Measurements from ENCODE around the gene ZNF598.
A peak's percentile ranks its signal among the peaks of the same experiment; 100 is the strongest.

ZNF598 gene

DNA sequence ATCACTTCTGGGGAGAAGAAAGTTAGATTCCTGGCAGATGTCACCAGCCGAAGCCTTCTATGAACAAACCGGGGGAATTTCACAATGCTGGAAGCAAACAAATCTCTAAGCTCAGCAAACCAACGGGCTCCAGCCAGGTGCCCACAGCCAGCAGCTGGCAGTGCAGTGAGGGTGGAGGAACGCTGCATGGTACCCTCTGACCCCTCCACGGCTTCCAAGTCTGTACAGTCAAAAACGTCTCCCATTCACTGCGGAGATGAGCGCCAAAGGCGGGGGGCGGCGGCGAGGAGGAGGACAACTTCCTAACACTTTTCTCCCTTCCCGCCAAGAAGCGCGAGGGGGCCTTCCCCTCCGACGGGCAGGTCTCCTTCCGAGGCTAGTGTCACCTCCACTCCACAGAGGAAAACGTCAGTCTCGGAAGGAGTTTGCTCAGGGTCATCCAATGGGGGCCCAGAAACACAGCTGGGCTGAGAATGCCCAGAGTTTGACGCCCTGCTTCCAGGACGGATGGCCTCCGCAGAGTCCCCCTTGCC, 924 bp downstream of the ZNF598 start:
- Histone ChIP-seq H3K4me3 (peak overlapping the region; percentile 96), H3K27ac (peak overlapping the region; percentile 54), H3K36me3 (ENCODE audit: insufficient read depth, low read length) (peaks cover 9% of the 10 kb centered on the region; the same call in 1 of the 2 replicates), H3K9me3 (ENCODE audit: low read depth, low read length) (no peaks in the 10 kb centered on the region), H3K9ac (ENCODE audit: insufficient read length) (peak overlapping the region; percentile 98)
- TF ChIP-seq FOXP2 (optimal IDR thresholded peaks at IDR 0.05; ENCODE audit: control extremely low read depth, extremely low read length, insufficient read depth) (no peak), EZH2 (IDR thresholded peaks at IDR 0.05) (no peak), POLR2AphosphoS5 (IDR thresholded peaks at IDR 0.05; ENCODE audit: borderline replicate concordance, low read depth, low read length) (no peak)
- no peak for DNase-seq (ENCODE audit: low read depth, low spot score)

DNA sequence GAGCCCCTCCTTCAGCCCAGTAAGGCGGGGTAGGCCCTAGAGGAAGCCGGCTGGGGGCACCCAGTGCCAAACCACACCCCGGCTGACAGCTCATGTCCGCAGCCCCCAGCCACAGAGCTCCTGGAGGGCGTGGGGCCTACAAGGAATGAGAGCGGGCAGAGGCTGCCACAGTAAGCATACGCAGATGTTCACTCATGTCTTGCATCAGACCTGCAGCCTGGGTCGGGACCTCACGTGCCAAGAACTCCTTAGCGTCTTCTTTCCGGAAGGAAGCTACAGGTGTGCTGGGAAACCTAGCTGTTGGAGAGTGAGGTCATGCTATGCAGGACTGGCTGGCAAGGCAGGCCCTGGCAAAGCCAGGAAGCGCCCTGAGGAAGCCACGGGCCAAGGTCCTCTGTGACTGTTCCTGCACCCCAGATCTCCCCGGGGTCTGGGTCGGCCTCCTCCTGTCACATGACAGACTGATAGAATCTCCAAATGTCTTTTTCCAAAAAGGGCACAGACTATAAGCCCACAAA, 1.6 kb downstream of the ZNF598 start:
- peak overlapping the region; percentile 98 for H3K9ac ChIP-seq (ENCODE audit: insufficient read length)
- peak overlapping the region; percentile 96 for H3K4me3 ChIP-seq
- peak overlapping the region; percentile 54; the same call in 1 of the 2 replicates for H3K27ac ChIP-seq
- no peak for DNase-seq (ENCODE audit: low read depth, low spot score)
- H3K36me3 ChIP-seq (ENCODE audit: insufficient read depth, low read length): peaks cover 14% of the 10 kb centered on the region; the same call in 1 of the 2 replicates
- no peaks in the 10 kb centered on the region for H3K9me3 ChIP-seq (ENCODE audit: low read depth, low read length)
- no peak for TF ChIP-seq EZH2 (IDR thresholded peaks at IDR 0.05)
- no peak for TF ChIP-seq FOXP2 (optimal IDR thresholded peaks at IDR 0.05; ENCODE audit: control extremely low read depth, extremely low read length, insufficient read depth)
- no peak for TF ChIP-seq POLR2AphosphoS5 (IDR thresholded peaks at IDR 0.05; ENCODE audit: borderline replicate concordance, low read depth, low read length)

DNA sequence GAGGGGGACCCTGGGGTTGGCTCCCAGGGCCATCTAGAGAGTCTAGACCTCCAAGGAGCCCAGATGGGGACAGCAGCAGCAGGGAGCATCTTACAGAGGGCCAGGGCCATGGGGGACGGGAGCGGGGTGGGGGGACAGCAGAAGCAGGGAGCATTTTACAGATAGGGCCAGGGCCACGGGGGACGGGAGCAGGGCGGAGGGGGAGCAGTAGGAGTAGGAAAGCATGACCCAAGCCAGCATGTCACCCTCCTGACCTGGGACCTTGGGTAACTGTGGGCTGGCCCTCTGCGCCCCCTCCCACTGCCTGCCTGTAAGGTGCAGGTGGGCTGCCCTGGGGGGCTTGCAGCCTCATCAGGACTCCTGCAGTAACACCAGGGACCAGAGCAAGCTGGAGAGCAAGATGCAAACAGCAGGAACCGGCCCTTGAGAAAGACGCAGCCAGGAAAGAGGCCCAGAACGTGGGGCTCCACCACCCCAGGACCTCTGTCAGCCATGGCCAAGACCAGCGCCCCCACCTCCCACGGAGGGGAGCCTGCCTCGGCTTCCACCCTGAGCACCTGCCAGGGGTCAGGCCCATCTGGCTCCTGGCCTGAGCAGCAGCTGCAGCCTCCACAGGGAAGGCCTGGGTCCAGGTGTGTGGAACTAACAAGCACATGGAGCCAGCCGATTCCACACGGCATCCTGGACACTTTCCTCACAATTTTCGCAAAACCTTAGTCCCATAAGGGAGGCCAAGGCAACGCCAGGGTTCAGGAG, 2.4 kb downstream of the ZNF598 start:
- H3K36me3 ChIP-seq (ENCODE audit: insufficient read depth, low read length): peaks cover 22% of the 10 kb centered on the region; the same call in 1 of the 2 replicates
- H3K4me3 ChIP-seq: peak overlapping the region; percentile 96
- H3K9me3 ChIP-seq (ENCODE audit: low read depth, low read length): no peaks in the 10 kb centered on the region
- no peak for DNase-seq (ENCODE audit: low read depth, low spot score)
- H3K27ac ChIP-seq: no peak overlapping the region
- TF ChIP-seq EZH2 (IDR thresholded peaks at IDR 0.05) (no peak), FOXP2 (optimal IDR thresholded peaks at IDR 0.05; ENCODE audit: control extremely low read depth, extremely low read length, insufficient read depth) (no peak), POLR2AphosphoS5 (IDR thresholded peaks at IDR 0.05; ENCODE audit: borderline replicate concordance, low read depth, low read length) (no peak)
- H3K9ac ChIP-seq (ENCODE audit: insufficient read length): peak overlapping the region; percentile 98

DNA sequence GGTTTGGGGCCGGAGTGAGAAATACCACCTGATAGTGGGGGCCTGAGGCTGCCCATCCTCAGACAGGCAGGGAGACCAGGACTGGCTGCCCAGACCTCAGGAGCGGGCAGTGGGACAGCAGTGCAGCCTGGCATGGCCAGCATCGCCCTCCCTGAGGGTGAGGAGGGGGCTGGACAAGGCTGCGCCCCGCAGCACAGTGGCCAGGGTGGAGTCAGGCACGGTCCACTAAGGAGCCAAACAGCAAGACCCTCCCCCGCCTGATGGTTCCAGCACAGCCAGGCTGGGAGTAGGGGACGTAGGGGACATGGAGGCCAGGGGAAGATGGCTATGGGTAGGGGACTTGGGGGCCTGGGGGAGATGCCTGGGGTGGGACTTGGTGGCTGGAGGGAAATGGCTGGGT, 3.3 kb downstream of the ZNF598 start:
- TF ChIP-seq EZH2 (IDR thresholded peaks at IDR 0.05): no peak
- no peak for TF ChIP-seq FOXP2 (optimal IDR thresholded peaks at IDR 0.05; ENCODE audit: control extremely low read depth, extremely low read length, insufficient read depth)
- TF ChIP-seq POLR2AphosphoS5 (IDR thresholded peaks at IDR 0.05; ENCODE audit: borderline replicate concordance, low read depth, low read length): peak; percentile 15; the same call in 1 of the 2 replicates

DNA sequence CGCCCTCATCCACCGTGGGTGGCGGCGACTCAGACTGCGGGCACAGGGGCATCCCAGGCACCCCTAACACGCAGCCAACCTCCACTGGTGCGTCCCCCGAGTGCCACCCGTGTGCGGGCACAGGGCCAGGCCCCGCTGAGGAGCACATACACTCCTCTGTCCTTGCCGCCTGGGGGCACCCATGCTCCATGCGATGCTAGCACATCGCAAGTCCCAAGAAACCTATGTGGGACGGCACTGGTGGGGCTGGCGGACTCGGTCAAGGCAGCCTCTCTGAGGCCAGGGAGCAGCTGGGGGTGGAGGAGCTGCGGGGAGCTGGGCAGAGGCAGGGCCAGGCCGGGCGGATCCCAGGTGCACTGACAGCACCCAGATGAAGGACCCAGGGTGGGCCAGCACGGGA, 4.0 kb downstream of the ZNF598 start:
- H3K36me3 ChIP-seq (ENCODE audit: insufficient read depth, low read length): peaks cover 36% of the 10 kb centered on the region; the same call in 1 of the 2 replicates
- no peaks in the 10 kb centered on the region for H3K9me3 ChIP-seq (ENCODE audit: low read depth, low read length)
- no peak overlapping the region for H3K4me3 ChIP-seq
- H3K27ac ChIP-seq: no peak overlapping the region
- TF ChIP-seq EZH2 (IDR thresholded peaks at IDR 0.05) (no peak), POLR2AphosphoS5 (IDR thresholded peaks at IDR 0.05; ENCODE audit: borderline replicate concordance, low read depth, low read length) (no peak), FOXP2 (optimal IDR thresholded peaks at IDR 0.05; ENCODE audit: control extremely low read depth, extremely low read length, insufficient read depth) (no peak)
- no peak for DNase-seq (ENCODE audit: low read depth, low spot score)
- no peak overlapping the region for H3K9ac ChIP-seq (ENCODE audit: insufficient read length)

More for the DNA sequence above, 3.3 kb downstream of the ZNF598 start:
- Histone ChIP-seq H3K9me3 (ENCODE audit: low read depth, low read length) (no peaks in the 10 kb centered on the region), H3K27ac (no peak overlapping the region), H3K9ac (ENCODE audit: insufficient read length) (no peak overlapping the region), H3K4me3 (no peak overlapping the region), H3K36me3 (ENCODE audit: insufficient read depth, low read length) (peaks cover 31% of the 10 kb centered on the region; the same call in 1 of the 2 replicates)
- DNase-seq (ENCODE audit: low read depth, low spot score): no peak

DNA sequence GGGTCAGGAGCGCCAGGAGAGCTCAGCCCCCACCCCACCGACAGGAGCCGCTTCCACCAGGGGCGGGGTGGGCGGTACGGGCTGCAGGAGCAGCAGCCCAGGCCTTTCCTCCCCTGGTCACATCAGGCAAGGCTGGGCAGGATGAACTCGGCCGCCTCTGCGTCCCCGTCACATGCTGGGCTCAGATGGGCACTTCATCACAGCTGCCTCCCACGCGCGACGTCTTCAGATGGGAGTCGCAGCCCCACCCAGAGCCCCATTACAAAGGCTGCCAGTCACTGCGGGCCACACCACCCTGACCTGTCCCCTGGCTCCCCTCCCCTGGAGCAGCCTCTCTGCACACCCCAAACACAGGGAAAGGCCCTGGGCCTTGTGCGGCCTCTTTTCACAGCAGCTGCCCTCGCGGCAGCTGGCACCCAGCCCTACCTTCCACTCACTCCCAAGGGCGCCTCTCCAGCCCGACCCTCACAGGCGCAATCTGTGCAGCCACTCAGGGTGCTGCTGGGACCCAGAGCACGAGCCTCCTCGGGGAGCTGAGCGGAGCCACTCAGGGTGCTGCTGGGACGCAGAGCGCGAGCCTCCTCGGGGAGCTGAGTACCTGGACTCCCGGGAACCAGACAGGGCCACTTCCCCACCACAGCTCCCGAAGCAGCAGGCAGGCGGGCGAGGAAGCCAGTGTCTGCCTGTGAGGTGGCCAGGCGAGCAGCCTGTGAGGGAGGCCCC, 4.7 kb downstream of the ZNF598 start:
- TF ChIP-seq POLR2AphosphoS5 (IDR thresholded peaks at IDR 0.05; ENCODE audit: borderline replicate concordance, low read depth, low read length) (no peak), FOXP2 (optimal IDR thresholded peaks at IDR 0.05; ENCODE audit: control extremely low read depth, extremely low read length, insufficient read depth) (no peak), EZH2 (IDR thresholded peaks at IDR 0.05) (no peak)
- Histone ChIP-seq H3K9me3 (ENCODE audit: low read depth, low read length) (no peaks in the 10 kb centered on the region), H3K4me3 (no peak overlapping the region), H3K36me3 (ENCODE audit: insufficient read depth, low read length) (peaks cover 42% of the 10 kb centered on the region; the same call in 1 of the 2 replicates), H3K27ac (no peak overlapping the region), H3K9ac (ENCODE audit: insufficient read length) (no peak overlapping the region)
- no peak for DNase-seq (ENCODE audit: low read depth, low spot score)

DNA sequence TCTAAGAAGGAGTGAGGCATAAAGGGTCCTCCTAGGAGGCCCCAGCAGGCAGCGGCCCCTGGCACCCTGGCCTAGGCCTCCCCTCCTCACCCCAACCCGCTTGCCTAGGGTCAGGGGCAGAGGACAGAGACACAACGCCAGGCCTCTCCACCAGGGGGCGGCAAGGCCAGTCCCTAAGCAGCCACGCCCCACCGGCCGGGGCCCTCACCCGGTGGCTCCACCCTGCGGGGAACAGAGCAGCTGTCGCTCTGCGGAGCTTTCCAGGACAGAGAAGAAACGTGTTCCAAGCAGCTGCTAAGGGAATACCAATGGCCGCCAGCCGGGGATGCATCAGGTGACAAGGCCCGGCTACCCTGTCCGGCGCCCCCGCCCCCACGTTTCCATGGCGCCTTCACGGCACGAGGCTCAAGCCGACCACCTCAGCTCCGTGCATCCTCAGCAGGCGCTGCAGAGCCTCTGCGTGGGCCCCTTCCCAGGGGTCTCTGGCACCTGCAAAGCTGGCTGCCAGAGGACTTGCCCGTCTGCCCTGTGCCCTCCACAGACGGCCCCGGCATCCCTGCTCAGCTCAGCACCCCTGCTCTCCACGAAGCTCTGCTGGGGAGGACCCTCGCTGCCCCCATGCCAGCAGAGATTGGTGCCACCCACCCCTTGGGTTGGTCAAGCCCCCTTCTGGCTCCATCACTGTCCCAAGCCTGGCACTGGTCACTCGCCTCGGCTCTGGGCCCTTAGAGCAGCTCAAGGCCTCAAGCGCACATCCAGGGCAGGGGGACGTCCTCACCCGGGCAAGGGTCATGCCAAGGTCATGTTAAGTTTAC, 5.6 kb downstream of the ZNF598 start:
- peaks cover 51% of the 10 kb centered on the region; the same call in 1 of the 2 replicates for H3K36me3 ChIP-seq (ENCODE audit: insufficient read depth, low read length)
- no peak for DNase-seq (ENCODE audit: low read depth, low spot score)
- H3K9me3 ChIP-seq (ENCODE audit: low read depth, low read length): no peaks in the 10 kb centered on the region
- H3K9ac ChIP-seq (ENCODE audit: insufficient read length): no peak overlapping the region
- H3K4me3 ChIP-seq: no peak overlapping the region
- no peak overlapping the region for H3K27ac ChIP-seq
- TF ChIP-seq POLR2AphosphoS5 (IDR thresholded peaks at IDR 0.05; ENCODE audit: borderline replicate concordance, low read depth, low read length): no peak
- no peak for TF ChIP-seq EZH2 (IDR thresholded peaks at IDR 0.05)
- TF ChIP-seq FOXP2 (optimal IDR thresholded peaks at IDR 0.05; ENCODE audit: control extremely low read depth, extremely low read length, insufficient read depth): no peak

Data from SK-N-MC (cell line).